ENCODE results near the gene TEX11. TPM values are rescaled to one million over a fixed set of nuclear protein-coding genes. Genes with fewer than 3 reads are reported as not detected.

Gene TEX11
- total and polyA plus RNA-seq, 11 donors: not detected

GRCh38 chrX:70479247-70479921 lies 429.1 kb downstream of the TEX11 start:
- Histone ChIP-seq H3K27me3 (peaks cover 0 to 50% (median 0%) of the 10 kb centered on the region in 9 donors), H3K4me1 (peaks cover 0 to 48% (median 13%) of the 10 kb centered on the region in 12 donors), H3K4me3 (peak overlapping the region in 1 of 12 donors; percentile 4), H3K27ac (peak overlapping the region in 11 of 12 donors; percentile 5 to 87 (median 69)), H3K36me3 (no peaks in the 10 kb centered on the region), H3K9me3 (no peaks in the 10 kb centered on the region)
- TF ChIP-seq, protein P1, sequence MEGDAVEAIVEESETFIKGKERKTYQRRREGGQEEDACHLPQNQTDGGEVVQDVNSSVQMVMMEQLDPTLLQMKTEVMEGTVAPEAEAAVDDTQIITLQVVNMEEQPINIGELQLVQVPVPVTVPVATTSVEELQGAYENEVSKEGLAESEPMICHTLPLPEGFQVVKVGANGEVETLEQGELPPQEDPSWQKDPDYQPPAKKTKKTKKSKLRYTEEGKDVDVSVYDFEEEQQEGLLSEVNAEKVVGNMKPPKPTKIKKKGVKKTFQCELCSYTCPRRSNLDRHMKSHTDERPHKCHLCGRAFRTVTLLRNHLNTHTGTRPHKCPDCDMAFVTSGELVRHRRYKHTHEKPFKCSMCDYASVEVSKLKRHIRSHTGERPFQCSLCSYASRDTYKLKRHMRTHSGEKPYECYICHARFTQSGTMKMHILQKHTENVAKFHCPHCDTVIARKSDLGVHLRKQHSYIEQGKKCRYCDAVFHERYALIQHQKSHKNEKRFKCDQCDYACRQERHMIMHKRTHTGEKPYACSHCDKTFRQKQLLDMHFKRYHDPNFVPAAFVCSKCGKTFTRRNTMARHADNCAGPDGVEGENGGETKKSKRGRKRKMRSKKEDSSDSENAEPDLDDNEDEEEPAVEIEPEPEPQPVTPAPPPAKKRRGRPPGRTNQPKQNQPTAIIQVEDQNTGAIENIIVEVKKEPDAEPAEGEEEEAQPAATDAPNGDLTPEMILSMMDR (IDR thresholded peaks at IDR 0.05): no peak
- TF ChIP-seq POLR2A (IDR thresholded peaks at IDR 0.05): no peak
- DNase-seq (no peak), ATAC-seq (peak in 2 of 4 donors; percentile 3 to 10)
- intact Hi-C loops (cut with DNase I): no loop called here
- WGBS, 4 donors: 47 to 64% (median 55%) methylated on average over 4 of the region's 4 CpGs

Other genes with a start within 250 kb of the TEX11 start
- not detected for gene SLC7A3, start 22.4 kb upstream of the TEX11 start, total RNA-seq
- not detected for gene SLC7A3, start 22.4 kb upstream of the TEX11 start, polyA plus RNA-seq
- gene SNX12, start 159.6 kb upstream of the TEX11 start, total RNA-seq: 10 to 100 TPM; 40.2 to 62.5 (median 47.7) TPM
- gene SNX12, start 159.6 kb upstream of the TEX11 start, polyA plus RNA-seq: 10 to 100 TPM; 20.8 to 64.5 TPM
- 10 to 100 TPM; 24.5 to 48.7 (median 37.0) TPM for gene FOXO4, start 187.1 kb upstream of the TEX11 start, total RNA-seq
- gene FOXO4, start 187.1 kb upstream of the TEX11 start, polyA plus RNA-seq: 10 to 100 TPM; 23.2 to 32.7 TPM
- not detected for gene CXorf65, start 198.0 kb upstream of the TEX11 start, total RNA-seq
- gene CXorf65, start 198.0 kb upstream of the TEX11 start, polyA plus RNA-seq: not detected
- 10 to 100 TPM in 2 of 9 donors, 1 to 10 TPM in 4, under 1 TPM in 3; 0.44 to 25.2 (median 2.1) TPM for gene IL2RG, start 202.9 kb upstream of the TEX11 start, total RNA-seq
- gene IL2RG, start 202.9 kb upstream of the TEX11 start, polyA plus RNA-seq: 1 to 10 TPM; 1.4 to 2.0 TPM
- 10 to 100 TPM; 15.0 to 37.4 (median 25.8) TPM for gene MED12, start 209.9 kb upstream of the TEX11 start, total RNA-seq
- gene MED12, start 209.9 kb upstream of the TEX11 start, polyA plus RNA-seq: 1 to 10 TPM; 6.2 to 8.9 TPM
- 1 to 10 TPM in 1 of 9 donors, under 1 TPM in 8; 0.14 to 1.3 (median 0.52) TPM for gene NLGN3, start 236.1 kb upstream of the TEX11 start, total RNA-seq
- under 1 TPM; 0.15 to 0.19 TPM for gene NLGN3, start 236.1 kb upstream of the TEX11 start, polyA plus RNA-seq

Data from heart left ventricle (tissue), 16 donors.